ENCODE results near the gene HOXA4.

DNA sequence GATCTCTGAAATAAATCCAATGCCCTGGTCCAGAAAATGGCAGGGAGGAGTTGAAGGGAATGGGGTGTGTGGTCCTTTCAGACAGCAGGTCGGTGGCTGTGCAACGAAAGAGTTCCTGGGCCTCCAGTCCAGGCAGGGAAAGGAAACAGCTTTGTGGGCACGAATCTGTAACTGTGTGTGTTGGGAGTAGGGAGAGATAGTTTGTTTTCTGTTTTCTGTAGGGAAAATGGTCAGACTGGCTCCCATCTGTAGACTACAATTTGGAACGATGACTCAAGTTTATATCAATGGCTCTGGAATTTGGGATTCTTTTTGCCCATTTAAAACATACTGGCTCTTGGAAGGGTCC is 37.3 kb upstream of the HOXA4 start:
- TF ChIP-seq, protein P1, sequence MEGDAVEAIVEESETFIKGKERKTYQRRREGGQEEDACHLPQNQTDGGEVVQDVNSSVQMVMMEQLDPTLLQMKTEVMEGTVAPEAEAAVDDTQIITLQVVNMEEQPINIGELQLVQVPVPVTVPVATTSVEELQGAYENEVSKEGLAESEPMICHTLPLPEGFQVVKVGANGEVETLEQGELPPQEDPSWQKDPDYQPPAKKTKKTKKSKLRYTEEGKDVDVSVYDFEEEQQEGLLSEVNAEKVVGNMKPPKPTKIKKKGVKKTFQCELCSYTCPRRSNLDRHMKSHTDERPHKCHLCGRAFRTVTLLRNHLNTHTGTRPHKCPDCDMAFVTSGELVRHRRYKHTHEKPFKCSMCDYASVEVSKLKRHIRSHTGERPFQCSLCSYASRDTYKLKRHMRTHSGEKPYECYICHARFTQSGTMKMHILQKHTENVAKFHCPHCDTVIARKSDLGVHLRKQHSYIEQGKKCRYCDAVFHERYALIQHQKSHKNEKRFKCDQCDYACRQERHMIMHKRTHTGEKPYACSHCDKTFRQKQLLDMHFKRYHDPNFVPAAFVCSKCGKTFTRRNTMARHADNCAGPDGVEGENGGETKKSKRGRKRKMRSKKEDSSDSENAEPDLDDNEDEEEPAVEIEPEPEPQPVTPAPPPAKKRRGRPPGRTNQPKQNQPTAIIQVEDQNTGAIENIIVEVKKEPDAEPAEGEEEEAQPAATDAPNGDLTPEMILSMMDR (conservative IDR thresholded peaks at IDR 0.05), result no peak
- no peak for TF ChIP-seq ZFX (IDR thresholded peaks at IDR 0.05)
